Measurements from ENCODE around the gene VGF.

DNA sequence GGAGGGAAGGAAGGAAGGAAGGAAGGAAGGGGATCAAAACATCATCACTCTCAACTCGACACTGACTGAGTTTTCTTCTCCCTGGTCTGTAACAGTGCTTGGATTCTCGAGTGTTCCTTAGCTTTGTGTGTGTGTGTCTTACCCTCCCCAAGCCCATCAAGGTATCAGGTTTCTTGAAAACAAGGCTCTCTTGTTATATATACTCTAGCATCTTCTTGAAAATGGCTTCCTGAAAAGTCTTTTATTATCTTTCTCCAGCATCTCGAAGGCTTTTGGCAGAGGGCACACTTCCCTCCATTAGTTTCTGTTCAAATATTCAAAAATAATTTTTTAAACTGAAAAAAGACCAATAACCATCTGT is 25.1 kb downstream of the VGF start:
- TF ChIP-seq ATF2 (tag by site-specific recombination; IDR thresholded peaks at IDR 0.05; ENCODE audit: low read depth) (no peak), GLI4 (tag by site-specific recombination; IDR thresholded peaks at IDR 0.05) (no peak), ZNF324 (tag by site-specific recombination; IDR thresholded peaks at IDR 0.05) (no peak), PRDM1 (tag by site-specific recombination; IDR thresholded peaks at IDR 0.05) (no peak), HOXD13 (CRISPR knock-in tag; IDR thresholded peaks at IDR 0.05; ENCODE audit: borderline replicate concordance) (no peak), HOXC10 (CRISPR knock-in tag; IDR thresholded peaks at IDR 0.05) (no peak), ZFP37 (tag by site-specific recombination; IDR thresholded peaks at IDR 0.05) (no peak), ZSCAN4 (tag by site-specific recombination; IDR thresholded peaks at IDR 0.05) (no peak), CTCF (tag by site-specific recombination; IDR thresholded peaks at IDR 0.05) (no peak), ZNF274 (IDR thresholded peaks at IDR 0.05; ENCODE audit: low read length) (no peak), ZNF274 (tag by site-specific recombination; IDR thresholded peaks at IDR 0.05; ENCODE audit: borderline replicate concordance) (no peak)
- TF ChIP-seq, protein P1, sequence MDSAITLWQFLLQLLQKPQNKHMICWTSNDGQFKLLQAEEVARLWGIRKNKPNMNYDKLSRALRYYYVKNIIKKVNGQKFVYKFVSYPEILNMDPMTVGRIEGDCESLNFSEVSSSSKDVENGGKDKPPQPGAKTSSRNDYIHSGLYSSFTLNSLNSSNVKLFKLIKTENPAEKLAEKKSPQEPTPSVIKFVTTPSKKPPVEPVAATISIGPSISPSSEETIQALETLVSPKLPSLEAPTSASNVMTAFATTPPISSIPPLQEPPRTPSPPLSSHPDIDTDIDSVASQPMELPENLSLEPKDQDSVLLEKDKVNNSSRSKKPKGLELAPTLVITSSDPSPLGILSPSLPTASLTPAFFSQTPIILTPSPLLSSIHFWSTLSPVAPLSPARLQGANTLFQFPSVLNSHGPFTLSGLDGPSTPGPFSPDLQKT (IDR thresholded peaks at IDR 0.05; ENCODE audit: borderline replicate concordance, low read depth, low read length) = no peak

All from HEK293 (cell line).